ENCODE measurements around the gene MAGI2.

MAGI2 gene

GRCh38 chr7:78165854-78166253 lies 1287.6 kb downstream of the MAGI2 start:
- TF ChIP-seq GATA1 (IDR thresholded peaks at IDR 0.05; ENCODE audit: low read depth, low read length) (no peak), POLR2A (IDR thresholded peaks at IDR 0.05; ENCODE audit: low read length) (no peak)
- DNase-seq: no peak

DNA sequence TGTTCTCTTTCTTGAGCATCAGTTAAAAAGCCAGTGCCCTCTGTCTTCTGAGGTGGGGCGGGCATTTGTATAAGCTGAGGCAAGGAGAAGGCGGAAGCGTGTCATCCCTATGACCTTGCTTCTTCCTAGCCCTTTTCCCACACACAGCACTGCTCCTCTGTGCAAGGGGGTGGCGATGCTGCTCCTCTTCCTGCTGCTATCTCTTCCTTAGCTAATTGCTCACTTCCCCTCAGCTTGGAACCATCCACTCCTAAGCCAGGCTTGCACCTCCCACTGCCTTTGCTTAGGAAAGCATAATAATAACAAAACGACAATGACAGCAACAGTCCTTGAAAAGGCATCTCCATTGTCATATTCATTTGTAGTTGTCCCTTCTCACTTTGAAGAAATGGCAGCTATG lies 1288.0 kb downstream of the MAGI2 start:
- DNase-seq: no peak
- no peak for TF ChIP-seq POLR2A (IDR thresholded peaks at IDR 0.05; ENCODE audit: low read length)
- no peak for TF ChIP-seq GATA1 (IDR thresholded peaks at IDR 0.05; ENCODE audit: low read depth, low read length)

DNA sequence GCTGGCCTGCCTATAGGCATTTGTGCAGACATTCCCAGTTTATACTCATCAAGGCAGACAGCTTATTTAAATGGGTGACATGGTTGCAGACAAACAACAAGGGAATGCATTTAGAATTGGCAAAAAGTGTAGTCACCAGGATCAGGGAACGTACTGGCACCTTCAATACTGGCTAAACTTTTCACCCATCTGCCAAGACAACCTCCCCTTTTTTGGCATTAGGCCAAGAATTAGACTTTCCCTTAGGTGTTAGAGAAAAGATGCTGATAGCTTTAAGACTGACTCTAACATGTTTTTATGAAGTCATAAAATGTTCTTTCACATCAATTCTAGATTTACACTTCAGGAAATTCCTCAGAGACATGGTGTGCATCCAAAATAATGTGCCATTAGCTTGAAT lies 1289.0 kb downstream of the MAGI2 start:
- TF ChIP-seq GATA1 (IDR thresholded peaks at IDR 0.05; ENCODE audit: low read depth, low read length) (no peak), POLR2A (IDR thresholded peaks at IDR 0.05; ENCODE audit: low read length) (no peak)
- peak in 1 of 2 experiments; percentile 2 for DNase-seq

DNA sequence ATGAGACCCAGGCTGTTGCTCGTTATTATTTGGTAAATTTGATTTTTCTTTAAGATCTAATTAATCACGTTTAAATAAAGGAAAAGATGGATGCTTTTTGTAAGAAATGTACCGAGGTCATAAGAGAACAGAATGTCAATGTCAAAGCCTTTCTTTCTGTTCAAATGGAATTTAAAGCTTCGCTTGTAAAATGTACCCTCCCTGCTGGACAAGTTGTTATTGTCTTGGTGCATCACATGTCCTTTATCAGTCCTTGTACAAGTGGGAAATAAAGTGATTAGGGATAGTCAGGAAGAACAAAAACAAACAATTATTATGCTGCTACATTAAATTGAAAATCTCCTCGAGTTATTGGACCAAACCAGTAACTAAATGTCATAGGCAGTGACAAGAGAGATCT lies 1291.7 kb downstream of the MAGI2 start:
- no peak for DNase-seq
- TF ChIP-seq GATA1 (IDR thresholded peaks at IDR 0.05; ENCODE audit: low read depth, low read length) (no peak), POLR2A (IDR thresholded peaks at IDR 0.05; ENCODE audit: low read length) (no peak)

DNA sequence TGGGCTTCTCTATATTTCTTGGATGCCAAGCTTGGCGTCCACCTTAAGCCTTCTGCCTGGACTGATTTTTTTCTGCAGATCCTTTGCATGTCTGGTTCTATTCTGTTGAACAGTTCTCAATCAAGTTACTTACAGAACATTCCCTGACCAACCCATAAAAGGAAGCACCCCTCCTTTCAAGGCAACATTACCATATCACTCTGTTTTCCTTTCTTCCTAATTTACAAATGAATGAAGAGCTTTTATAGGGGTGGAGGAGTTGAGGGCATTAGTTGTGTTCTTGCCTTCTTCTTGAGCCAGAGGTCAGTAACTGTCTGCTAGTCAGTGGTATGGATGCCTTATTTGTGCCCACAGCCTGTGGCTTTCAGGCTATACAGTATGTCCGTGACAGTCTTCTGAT lies 1293.9 kb downstream of the MAGI2 start:
- DNase-seq: no peak
- TF ChIP-seq GATA1 (IDR thresholded peaks at IDR 0.05; ENCODE audit: low read depth, low read length): no peak
- no peak for TF ChIP-seq POLR2A (IDR thresholded peaks at IDR 0.05; ENCODE audit: low read length)

DNA sequence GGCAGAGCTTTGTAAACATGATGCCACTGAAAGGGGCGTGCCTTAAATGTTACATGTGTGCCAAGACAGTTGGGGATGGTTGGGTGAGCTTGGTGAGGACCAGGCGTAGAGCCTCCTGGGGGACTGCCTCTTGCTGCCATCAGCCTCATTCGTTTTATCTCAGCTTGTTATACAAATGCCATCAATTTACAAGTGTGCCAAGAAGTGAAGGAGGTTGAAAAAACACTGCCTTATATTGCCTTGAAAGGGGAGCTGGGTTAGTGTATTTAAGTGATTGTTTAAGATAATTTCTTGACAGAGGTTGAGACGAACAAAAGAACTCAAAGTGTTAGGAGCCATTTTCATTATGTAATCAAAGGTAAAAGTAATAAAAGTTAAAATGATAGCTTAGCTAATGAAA lies 1300.2 kb downstream of the MAGI2 start:
- no peak for DNase-seq
- no peak for TF ChIP-seq POLR2A (IDR thresholded peaks at IDR 0.05; ENCODE audit: low read length)
- TF ChIP-seq GATA1 (IDR thresholded peaks at IDR 0.05; ENCODE audit: low read depth, low read length): no peak

- no peak for DNase-seq
- TF ChIP-seq POLR2A (IDR thresholded peaks at IDR 0.05; ENCODE audit: low read length) (no peak), GATA1 (IDR thresholded peaks at IDR 0.05; ENCODE audit: low read depth, low read length) (no peak)
Observed at GRCh38 chr7:78151229-78151628, 1302.2 kb downstream of the MAGI2 start.

DNA sequence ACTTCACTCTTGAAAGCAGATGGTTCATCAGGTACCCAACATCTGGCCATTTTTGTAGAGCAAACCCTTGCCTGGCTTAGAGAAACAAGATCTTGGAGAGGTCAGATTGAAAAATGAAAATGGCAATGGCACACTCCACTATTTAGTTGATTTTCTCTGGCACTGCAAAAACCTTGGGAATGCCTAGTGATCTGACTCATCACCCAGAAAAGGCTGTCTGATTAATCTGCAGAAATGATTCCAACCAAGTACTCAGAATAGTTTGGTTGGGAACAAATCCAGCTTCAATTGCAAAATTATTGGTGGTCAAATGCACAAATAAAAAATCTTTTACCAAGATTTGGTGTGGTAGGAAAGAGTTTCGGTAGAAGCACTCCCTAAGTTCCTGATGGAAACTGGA lies 1303.7 kb downstream of the MAGI2 start:
- TF ChIP-seq POLR2A (IDR thresholded peaks at IDR 0.05; ENCODE audit: low read length): no peak
- no peak for TF ChIP-seq GATA1 (IDR thresholded peaks at IDR 0.05; ENCODE audit: low read depth, low read length)
- DNase-seq: no peak

- DNase-seq: no peak
- TF ChIP-seq GATA1 (IDR thresholded peaks at IDR 0.05; ENCODE audit: low read depth, low read length) (no peak), POLR2A (IDR thresholded peaks at IDR 0.05; ENCODE audit: low read length) (no peak)
Observed at GRCh38 chr7:78148166-78148894, 1305.1 kb downstream of the MAGI2 start.

DNA sequence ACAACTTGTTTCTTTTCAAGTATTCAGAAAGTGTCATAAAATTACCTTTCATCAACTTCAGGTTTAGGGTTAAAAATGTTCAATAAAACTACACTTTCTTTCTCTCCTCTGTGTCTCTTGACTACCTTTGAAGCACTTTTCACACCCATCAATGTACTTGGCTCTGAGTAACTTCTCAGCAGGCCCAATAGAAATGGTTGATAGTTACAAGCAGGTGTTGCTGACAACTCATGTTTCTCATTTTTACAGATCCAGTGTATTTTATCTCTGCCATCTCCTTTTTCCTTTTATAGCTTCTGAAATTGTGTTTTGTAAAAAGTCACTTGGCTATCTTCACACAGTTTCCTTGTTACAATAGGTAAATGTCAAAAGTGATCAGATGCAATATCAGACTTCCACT lies 1306.9 kb downstream of the MAGI2 start:
- DNase-seq: no peak

DNA sequence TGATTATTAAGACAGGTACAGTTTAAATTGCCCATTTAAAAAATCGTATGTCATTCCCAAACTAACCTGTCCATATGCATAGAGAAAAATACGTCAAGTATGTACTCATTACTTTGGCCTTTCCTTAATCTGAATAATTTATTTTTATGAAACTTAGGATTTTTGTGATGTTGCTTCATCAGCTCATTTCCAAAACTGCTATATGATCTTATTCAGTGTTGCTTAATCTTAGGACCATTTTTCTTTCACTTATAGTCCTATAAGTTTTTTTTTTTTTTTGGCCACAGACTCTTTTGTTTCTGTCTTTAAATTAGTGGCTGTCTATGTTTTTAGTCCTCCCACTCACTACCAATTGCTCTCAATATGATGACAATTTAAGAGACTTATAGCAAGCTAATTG lies 1309.8 kb downstream of the MAGI2 start:
- DNase-seq: no peak
- TF ChIP-seq POLR2A (IDR thresholded peaks at IDR 0.05; ENCODE audit: low read length): no peak
- TF ChIP-seq GATA1 (IDR thresholded peaks at IDR 0.05; ENCODE audit: low read depth, low read length): no peak

More for the DNA sequence above, 1306.9 kb downstream of the MAGI2 start:
- no peak for TF ChIP-seq GATA1 (IDR thresholded peaks at IDR 0.05; ENCODE audit: low read depth, low read length)
- no peak for TF ChIP-seq POLR2A (IDR thresholded peaks at IDR 0.05; ENCODE audit: low read length)

DNA sequence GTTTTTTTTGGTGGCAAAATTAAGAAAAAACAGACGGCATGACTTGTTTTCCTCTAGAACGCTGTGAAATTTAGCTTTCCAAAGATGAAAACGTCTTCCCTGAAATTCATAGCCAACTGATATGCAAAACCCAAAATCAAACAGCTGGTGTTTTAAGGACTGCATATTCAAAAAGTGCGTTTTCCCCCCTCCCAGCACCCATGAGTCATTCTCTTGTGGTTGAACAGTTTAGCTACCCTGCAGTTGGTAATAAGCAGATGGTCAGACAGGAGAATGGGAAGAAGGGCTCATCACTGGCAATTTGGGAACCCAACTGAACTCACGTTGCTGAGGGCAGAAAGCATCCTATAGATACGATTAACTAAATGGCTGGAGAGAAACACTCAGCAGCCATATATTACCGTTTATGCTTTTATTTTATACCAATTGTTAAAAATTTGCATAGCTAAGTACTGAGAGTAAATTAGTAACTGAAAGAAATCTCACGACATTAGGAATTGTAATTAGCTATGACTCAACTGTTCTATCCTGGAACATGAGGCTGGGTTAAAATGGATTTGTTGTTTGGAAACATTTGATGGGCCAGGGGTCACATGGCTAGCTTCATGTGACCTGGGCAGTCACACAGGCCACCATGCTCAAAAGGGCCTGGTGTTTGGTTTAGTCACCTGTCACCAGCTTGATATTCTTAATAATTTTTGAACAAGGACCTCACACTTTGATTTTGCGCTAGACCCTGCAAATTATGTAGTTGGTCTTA lies 1311.8 kb downstream of the MAGI2 start:
- TF ChIP-seq POLR2A (IDR thresholded peaks at IDR 0.05; ENCODE audit: low read length) (no peak), GATA1 (IDR thresholded peaks at IDR 0.05; ENCODE audit: low read depth, low read length) (no peak)
- DNase-seq: no peak

GRCh38 chr7:78140109-78140508 lies 1313.4 kb downstream of the MAGI2 start:
- no peak for DNase-seq
- TF ChIP-seq GATA1 (IDR thresholded peaks at IDR 0.05; ENCODE audit: low read depth, low read length): no peak

DNA sequence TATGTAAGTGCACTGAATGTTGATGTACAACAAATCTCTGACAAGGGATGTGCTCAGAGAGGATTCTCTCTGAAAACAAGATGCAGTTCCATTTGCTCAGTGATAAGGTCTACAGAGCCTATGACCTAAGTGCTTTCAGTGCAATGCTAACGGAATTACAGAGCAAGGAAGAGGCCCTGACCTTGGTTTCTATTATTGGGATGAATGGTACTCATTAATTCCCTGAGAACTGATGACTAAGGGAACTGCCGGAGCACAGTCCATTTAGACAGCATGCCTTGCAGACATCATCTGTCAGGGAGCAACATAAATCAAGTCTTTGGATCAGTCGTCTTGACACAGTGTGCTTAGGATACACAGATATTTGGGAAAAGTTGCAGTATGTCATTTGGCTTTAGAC lies 1314.1 kb downstream of the MAGI2 start:
- TF ChIP-seq POLR2A (IDR thresholded peaks at IDR 0.05; ENCODE audit: low read length) (no peak), GATA1 (IDR thresholded peaks at IDR 0.05; ENCODE audit: low read depth, low read length) (no peak)

GRCh38 chr7:78134774-78135173 lies 1318.7 kb downstream of the MAGI2 start:
- TF ChIP-seq GATA1 (IDR thresholded peaks at IDR 0.05; ENCODE audit: low read depth, low read length): no peak
- no peak for TF ChIP-seq POLR2A (IDR thresholded peaks at IDR 0.05; ENCODE audit: low read length)
- DNase-seq: no peak

More for the DNA sequence above, 1314.1 kb downstream of the MAGI2 start:
- DNase-seq: no peak
